Stimulated activated CD4-positive, alpha-beta T cell treated with anti-CD3 and anti-CD28 coated beads, Interleukin-12 subunit alpha, Interleukin-12 subunit beta, amount 100 ng/mL, for 48 hours (primary cell): ENCODE data around the gene KCNS3.

Experiments used
- DNase-seq, 3 donors: peaks; one replicate each; pipeline ENCODE4 v3.0.0-alpha.2; 2020; ENCODE audit warnings: low read depth in 2 of 3, low spot score in 1 of 3

The KCNS3 gene

DNA sequence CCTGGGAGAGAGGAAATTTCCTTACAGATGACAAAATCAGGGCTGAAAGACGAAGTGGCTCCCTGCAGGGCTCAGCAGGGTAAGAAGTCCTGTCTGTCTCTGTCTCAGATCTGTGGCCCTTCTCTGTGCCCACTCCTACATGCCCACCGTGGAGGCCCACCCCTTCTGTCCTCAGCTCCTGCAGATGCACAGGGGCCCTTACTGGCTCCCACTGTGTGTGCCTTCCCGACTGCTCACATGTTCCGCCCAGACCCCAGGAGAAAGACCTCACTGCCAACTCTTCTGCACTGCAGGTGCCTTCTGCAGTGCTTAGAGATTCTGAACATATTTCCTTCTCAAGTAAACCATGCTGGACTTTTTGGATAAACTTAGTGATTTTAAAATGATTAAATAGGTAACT is 1.9 kb upstream of the KCNS3 start:
- DNase-seq: no peak

DNA sequence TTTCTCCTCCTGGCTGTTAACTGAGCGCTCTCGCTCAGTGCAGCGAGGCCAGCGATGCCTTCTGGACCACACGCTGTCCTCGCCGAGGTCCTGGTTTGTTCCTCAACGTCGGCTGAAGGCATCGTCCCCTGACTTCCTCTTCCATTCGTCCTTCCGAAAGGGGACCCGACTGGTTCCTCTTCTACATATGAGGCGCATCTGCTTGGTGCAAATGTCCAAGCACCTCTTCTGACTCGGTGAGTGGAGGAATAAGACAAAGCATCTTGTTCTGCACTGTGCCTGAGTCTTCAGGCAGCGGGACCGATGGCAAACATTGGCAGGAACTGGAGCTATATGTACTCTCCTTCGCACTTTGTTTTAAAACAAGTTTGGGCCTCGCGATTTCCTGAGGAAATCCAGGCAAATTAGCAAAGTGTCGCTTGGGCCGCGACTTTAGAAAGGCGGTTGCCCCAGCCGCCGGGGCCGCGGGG is 621 bp upstream of the KCNS3 start:
- DNase-seq: no peak

- peak in 1 of 3 donors; percentile 3 for DNase-seq
Observed at GRCh38 chr2:17879137-17879912, 858 bp downstream of the KCNS3 start.

DNA sequence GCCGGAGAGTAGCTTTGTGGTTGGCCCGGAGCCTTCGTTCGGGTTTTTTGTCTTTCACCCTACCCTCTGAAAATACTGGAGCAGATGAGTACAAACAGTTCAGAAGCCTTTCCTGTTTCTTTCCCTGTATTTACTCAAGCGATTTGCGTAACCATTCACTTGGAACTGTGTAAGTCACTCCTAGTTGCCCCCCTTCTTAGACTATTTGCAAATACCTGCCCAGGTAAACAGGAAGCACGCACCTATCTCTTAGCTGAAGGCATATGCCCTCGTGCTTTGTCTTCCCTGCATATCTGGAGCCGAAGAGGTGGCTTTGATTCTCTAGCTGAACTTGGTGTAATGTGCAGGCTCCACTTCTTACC is 1.4 kb downstream of the KCNS3 start:
- DNase-seq: no peak

DNA sequence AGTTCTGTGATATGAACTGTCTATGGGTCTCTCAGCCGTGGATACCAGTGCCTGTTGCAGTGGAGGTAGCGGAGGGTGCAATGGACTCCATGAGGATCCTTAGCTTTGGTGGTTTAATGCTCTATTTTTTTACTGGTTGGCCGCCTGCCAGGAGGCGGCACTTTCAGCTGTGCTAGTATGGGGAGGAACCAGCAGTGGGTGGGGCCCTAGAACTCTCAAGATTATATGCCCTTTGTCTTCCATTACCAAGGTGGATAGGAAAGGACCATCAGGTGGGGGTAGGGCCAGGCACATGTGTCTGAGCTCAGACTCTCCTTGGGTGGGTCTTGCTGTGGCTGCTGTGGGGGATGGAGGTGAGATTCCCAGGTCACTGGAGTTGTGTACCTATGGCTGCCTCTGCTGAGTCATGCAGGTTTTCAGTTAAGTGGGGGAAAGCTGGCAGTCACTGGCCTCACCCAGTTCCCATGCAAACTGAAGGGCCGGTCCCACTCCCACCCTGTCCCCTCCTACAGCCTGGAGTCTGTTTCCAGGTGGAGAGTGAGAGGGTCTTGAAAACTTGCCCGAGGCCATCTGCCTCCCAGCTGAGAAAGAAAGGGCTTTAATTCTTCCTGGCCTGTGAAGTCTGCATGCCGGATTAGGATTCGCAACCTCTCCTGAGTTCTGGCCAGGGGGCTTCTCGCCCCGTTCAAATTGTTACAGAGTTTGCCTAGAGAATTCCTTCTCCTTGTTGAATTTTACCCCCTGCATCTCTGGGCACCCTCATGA is 14.5 kb downstream of the KCNS3 start:
- DNase-seq: no peak

GRCh38 chr2:17894005-17894404 is 15.5 kb downstream of the KCNS3 start:
- DNase-seq: no peak

DNA sequence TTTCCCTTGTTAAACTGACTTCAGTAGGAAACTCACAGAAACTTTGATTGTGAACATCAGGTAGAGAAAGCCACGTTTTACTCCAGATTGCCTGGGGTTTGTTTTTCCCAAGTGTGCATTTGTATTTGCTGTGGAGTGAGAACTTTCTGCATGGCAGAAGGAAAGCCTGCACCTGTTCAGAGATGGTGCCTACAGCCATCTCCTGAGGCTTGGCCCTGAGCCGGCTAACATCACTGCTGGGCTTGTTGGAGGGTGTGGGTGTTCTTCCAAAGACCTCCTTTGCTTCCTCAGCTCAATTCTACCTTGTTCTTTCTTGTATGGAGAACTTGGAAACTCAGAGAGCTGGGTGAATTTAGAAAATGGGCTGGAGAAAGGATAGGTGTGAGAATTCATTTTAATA is 16.1 kb downstream of the KCNS3 start:
- DNase-seq: no peak

- no peak for DNase-seq
Observed at GRCh38 chr2:17899871-17900270, 21.4 kb downstream of the KCNS3 start.

DNA sequence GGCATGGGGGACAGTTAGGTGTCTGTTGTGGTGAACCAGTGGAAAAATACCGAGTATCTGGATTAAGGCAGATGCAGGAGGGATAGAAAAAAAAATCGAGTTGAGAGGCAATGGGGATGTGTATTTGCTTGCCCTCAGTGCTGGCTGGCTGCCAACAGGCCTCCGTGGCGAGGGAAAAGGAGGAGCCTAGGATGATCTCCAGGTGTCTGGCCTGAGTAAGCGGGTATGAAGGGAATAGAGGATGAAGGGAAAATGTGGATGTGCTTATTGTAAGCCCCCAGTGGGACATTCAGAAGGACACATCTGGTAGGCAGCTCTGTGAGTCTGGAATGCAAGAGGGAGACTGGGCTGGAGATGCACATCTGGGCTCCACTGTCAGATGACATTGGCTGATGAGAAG is 22.8 kb downstream of the KCNS3 start:
- no peak for DNase-seq

DNA sequence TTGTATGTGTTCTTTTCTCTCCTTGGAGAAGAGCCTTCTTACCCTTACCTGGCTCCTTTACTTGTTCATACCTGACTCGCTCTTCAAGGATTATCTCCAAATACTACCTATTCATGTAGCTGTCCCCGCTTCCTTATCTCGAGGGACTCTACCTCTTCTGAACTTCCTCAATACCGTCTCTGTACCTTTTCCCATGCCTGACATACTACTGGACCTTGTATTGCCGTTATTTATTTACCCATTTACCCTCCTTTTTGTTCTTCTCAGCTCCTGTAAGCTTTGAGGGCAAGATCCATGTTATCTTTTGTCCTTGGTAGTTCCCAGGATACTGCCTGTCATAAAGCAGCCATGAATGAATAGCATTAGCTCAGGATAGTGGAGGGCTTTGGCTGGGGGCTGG is 32.5 kb downstream of the KCNS3 start:
- DNase-seq: no peak

DNA sequence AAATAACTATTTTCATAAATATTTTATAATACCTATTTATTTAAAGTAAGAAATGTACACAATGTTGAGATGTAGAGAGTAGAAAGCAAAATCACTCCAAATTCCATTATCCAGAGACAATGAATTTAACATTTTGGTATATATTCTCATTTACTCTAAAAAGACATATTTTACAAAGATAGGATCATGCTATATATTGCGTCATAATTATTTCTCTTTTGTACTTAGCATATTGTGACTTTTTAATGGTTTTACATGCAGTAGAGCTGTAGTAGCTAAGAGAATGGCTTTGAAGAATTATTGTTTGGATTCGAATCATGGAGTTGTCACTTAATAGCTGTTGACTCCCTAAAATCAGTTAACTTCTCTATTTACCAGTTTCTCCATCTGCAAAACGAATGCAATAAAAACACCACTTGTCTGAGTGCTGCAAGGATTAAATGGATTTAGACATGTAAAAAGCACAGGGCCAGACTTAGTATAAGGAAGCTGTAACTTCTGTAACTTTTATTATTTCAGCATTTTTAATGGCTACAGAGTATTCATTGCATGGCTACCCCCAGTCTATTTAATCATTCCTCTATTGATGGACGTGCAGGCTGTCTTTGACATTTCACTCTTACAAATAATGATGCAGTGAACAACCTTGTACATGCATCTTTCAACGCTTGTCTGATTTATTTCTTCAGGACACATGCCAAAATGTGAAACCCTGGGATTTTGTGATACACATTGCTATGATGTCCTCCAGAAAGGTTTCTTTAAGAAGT is 33.2 kb downstream of the KCNS3 start:
- DNase-seq: no peak

- DNase-seq: no peak
Observed at GRCh38 chr2:17912266-17912691, 33.8 kb downstream of the KCNS3 start.

DNA sequence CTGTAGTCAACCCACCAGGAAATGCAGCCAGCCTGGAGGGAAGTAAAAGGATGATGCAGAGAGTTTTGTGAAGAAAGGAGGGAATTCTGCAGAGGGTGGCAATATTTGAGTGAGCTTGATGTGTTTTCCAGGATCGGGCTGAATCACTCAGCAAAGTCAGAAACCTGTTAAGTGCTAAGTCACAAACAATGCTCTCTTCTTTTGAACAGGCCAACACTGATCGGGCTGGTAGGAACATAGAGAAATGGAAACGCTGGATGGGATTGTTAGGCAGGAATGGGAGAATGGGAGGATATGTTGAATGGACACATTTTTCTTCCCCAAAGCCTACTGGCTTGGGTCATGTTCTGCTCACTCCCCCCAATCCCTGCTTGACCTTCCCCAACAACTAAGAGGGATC is 36.6 kb downstream of the KCNS3 start:
- no peak for DNase-seq

DNA sequence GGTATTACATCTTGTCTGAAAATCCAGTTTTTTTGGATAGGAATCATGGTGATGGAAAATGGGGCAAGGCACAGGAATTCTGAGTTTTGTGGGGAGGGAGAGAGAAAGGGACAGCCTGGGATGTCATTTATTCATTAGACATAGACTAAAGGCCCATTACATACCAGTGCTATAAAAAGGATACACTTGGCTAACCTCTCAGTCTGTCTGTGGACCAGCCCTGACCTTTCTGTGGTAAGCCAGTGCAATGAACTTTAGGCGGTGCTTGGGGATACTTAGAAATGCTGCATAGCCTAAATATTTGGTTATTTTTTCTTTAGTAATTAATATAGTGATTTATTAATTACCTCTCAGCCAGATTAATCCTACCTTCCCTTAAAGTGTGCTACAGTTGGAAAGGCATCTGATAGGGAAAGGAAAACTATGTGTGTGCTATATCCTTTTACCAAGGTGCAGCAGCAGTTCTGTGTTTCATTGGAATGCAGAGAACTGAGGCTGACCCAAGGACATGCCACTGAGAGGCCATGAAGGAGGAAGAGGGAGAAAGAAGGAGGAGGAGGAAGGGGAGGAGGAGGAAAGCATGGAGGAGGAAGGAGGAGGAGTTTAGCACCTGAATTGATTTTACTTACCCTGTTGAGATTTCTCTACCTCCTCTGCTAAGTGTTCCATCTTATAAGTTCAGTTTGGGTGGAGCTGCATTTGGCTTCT is 37.5 kb downstream of the KCNS3 start:
- DNase-seq: no peak

- DNase-seq: no peak
Observed at GRCh38 chr2:17916584-17916983, 38.1 kb downstream of the KCNS3 start.

GRCh38 chr2:17918789-17919188 is 40.3 kb downstream of the KCNS3 start:
- DNase-seq: no peak

GRCh38 chr2:17930773-17931172 is 52.3 kb downstream of the KCNS3 start:
- no peak for DNase-seq

DNA sequence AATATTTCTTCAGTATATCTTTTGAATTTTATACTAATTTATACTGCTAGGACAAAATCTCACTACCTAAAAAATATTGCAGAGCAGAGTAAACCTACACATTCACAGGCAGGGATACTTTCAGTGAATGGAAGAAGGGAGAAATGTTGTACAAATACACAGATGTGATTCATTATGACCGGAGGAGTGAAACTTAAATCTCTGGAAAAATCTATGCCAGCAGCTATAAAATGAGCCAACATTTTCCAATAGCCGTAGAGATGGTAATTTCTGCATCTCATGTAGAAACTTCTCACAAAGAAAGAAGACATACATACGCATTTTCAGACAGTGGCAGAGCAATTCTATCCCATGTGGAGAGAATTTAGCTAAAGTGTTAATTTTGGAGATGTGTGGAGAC is 54.8 kb downstream of the KCNS3 start:
- no peak for DNase-seq

GRCh38 chr2:17934721-17935120 is 56.3 kb downstream of the KCNS3 start:
- DNase-seq: no peak

- DNase-seq: no peak
Observed at GRCh38 chr2:17935242-17935885, 56.9 kb downstream of the KCNS3 start.

DNA sequence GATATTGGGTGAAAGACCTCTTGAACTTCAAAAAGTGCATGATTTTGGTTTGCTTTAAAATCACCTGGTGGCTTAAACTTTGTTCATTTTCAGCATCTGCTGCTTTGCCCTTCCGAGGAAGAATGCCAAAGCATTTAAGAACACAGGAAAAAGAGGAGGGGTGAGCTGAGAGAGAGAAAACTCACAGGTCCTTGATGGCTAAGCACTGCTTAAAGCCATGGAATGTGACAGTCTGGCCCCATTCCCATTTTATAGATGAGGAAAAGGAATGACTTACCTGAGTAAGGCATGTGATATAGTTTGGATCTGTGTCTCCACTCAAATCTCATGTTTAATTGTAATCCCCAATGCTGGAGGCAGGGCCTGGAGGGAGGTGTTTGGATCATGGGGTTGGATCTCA is 58.1 kb downstream of the KCNS3 start:
- DNase-seq: no peak
